NOMO-1 treated with DMSO at 0.1 percent for 48 hours (cell line): ENCODE measurements around the gene RAB27A.
"Not testable (repeated sequence)": the region's sequence is repeated elsewhere in the genome, so short reads cannot be mapped to it uniquely, and the experiment has no call there.

Experiments
- DNase-seq: peaks from one replicate; lab custom pipeline; 2025; ENCODE audit not compliant: unreplicated experiment; lab: John Stamatoyannopoulos, UW

Gene RAB27A

GRCh38 chr15:55282284-55282833 lies 7.3 kb downstream of the RAB27A start:
- peak; percentile 77 for DNase-seq

- no peak for DNase-seq
Measured at GRCh38 chr15:55281517-55282228, 7.9 kb downstream of the RAB27A start.

DNA sequence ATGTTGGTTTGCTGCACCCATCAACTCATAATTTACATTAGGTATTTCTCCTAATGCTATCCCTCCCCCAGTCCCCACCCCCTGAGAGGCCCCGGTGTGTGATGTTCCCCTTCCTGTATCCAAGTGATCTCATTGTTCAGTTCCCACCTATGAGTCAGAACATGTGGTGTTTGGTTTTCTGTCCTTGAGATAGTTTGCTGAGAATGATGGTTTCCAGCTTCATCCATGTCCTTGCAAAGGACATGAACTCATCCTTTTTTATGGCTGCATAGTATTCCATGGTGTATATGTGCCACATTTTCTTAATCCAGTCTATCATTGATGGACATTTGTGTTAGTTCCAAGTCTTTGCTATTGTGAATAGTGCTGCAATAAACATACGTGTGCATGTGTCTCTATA lies 9.0 kb downstream of the RAB27A start:
- DNase-seq: not testable (repeated sequence)

DNA sequence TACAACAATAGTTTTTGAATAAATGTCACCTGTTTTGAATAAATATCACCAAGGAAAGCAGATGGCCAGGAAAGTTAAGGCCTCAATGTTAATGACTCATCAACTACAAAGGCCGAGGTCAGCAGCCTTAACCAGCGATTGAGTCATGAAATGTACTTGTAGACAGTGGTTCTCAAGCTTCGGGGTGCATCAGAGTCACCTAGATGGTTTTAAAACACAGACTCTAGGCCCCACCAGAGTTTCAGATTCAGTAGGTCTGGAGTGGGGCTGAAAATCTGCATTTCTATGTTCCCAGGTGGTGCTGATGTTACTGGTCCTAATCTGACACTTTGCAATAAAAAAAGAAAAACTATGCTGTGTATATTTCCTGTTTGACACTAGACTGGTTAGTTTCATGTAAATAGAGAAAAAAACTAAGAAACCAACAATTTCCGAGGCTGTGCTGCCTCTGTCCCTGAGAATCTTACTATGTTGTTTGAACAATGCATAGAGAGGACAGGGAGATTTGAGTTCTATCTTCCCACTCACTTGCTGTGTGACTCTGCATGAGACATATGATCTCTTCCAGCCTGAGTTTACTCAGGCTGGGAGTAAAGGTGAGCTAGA lies 9.8 kb downstream of the RAB27A start:
- peak; percentile 50 for DNase-seq

- DNase-seq: no peak
Measured at GRCh38 chr15:55279100-55279745, 10.4 kb downstream of the RAB27A start.

- DNase-seq: no peak
Measured at GRCh38 chr15:55277715-55278114, 11.9 kb downstream of the RAB27A start.

DNA sequence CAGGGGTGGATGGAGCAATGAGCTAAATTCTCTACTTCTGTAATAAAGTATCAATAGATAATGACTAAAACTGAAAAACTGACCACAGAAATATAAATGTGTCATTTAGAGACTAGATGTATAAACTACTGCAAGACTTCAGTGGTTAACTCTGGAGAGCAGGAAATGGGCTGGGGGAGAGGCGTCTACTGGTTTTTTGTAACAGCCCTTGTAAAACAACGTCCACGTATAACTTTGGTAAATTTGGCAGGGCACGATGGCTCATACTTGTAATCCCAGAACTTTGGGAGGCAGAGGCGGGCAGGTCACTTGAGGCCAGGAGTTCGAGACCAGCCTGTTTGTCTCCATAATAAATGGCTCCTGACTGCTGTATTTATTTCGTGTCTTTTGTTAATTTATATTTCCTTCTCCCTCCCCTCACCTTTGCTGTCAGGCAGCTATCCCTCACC lies 12.5 kb downstream of the RAB27A start:
- peak; percentile 97 for DNase-seq

DNA sequence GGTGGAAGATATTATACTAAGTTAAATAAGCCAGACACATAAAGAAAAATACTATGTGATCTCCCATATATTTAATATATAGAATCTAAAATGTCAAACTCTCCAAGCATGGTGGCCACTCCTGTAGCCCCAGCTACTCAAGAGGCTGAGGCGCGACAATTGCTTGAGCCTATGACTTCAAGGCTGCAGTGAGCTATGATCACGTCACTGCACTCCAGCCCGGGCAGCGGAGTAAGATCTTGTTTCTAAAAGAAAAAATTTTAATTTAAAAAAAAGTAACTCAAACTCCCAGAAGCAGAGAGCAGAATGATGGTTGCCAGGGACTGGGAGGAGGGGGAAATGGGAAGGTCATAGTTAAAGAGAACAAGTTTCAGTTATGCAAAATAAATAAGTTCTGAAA lies 13.3 kb downstream of the RAB27A start:
- DNase-seq: no peak

GRCh38 chr15:55270291-55270690 lies 19.3 kb downstream of the RAB27A start:
- DNase-seq: no peak

DNA sequence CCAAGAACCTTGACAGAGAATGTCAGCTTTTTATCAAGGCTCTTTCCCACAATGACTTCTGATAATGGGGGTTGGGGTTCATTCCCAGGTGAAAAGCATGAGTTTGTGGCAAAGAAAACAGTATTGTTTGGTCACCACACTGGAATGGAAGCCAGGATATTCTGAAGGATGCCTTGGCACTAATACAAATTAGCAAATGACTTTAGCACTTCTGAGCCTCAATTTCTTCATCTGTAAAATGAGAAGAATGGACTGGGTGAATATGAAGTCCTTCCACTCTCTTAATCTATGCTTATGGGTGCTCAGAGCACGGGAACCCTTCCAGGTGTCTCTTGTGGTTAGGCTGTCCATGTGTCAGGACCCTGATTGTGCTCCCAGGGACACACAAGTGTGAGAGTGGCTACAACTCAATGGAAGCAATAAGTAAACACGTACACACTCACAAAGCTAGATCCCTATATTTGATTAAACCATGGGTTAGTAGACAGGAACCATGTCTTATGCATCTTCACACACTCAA lies 21.4 kb downstream of the RAB27A start:
- DNase-seq: no peak

DNA sequence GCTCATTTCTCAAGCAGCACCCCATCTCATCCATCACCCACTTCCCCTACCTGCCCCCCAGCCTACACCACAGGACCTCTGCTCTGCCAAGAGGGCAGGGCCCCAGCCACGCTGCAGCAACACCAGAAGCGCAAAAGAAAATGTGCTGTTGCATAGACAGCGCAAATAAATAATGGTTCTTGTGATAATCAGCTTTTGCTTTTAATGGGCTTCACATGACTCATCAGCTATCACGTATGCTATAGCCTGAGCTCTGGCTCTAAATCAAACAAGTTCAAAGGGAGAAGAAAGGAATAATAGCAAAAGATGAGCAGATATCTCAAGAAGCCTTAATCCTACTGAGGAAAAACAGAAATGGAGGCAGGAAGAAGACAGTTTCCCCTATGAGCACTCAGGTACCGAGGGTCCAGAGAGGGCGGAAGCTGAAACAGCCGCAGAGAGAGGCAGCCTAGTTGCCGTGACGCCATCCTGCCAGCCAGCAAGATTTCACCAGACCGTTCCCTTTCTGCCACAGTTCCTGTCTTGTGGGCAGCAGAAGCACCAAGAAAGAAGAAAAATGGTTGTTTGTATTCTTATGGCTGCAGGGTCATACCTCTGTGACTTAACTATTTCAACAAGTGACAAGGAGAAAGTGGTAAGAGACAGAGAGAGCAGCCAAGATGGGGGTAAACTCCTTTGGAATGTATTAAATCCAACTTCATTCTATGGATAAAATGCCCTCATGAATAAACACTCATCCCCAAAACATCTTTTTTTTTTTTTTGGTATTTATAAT lies 22.0 kb downstream of the RAB27A start:
- DNase-seq: peak; percentile 89

DNA sequence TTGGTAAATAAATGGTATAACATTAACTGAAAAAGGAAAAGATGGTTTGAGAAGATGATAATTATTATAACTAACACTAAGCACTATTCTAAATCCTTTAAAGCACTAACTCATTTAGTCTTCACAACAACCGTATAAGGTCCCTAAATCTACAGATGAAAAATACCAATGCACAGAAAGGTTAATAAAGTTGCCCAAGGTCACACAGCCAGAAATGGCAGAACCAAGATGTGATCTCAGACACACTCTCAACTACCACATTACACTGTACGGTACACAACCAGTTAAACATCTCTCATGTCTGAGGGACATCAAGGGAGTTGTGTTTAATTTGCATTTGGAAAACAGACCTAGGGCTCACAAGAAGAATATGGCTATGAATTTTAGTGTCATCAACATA lies 23.1 kb downstream of the RAB27A start:
- DNase-seq: no peak

- DNase-seq: peak; percentile 47
Measured at GRCh38 chr15:55260562-55261131, 29.0 kb downstream of the RAB27A start.

- no peak for DNase-seq
Measured at GRCh38 chr15:55257938-55258337, 31.7 kb downstream of the RAB27A start.

DNA sequence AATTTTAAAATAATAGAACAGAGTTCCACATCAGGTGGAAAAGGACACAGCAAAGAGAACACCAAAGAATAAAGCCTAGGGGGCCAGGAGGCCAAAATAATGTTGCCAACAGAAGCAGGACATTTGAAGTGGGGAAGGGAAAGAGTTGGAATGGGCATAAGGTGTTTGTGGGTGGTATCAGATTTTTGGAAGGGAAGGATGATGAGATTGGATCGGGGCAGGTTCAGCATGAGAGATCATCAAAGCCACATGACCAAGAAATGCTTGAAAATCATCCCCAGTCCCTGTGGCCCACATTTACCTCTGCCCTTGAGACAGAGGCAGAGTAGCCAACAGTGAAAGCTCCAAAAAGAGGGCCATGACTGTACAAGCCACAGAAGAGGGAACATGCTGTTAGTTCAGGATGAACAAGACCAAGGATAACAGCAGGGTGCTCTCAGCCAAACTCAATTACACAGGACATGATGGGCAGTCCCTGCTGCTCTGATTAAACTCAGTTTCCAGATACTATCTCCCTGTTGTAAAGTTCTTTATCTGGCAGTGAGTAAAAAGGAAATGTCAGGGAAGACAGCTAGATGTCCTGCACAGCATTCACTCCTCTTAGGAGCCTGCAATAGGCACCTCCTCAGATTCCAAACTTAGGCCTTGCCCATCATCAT lies 32.5 kb downstream of the RAB27A start:
- no peak for DNase-seq

DNA sequence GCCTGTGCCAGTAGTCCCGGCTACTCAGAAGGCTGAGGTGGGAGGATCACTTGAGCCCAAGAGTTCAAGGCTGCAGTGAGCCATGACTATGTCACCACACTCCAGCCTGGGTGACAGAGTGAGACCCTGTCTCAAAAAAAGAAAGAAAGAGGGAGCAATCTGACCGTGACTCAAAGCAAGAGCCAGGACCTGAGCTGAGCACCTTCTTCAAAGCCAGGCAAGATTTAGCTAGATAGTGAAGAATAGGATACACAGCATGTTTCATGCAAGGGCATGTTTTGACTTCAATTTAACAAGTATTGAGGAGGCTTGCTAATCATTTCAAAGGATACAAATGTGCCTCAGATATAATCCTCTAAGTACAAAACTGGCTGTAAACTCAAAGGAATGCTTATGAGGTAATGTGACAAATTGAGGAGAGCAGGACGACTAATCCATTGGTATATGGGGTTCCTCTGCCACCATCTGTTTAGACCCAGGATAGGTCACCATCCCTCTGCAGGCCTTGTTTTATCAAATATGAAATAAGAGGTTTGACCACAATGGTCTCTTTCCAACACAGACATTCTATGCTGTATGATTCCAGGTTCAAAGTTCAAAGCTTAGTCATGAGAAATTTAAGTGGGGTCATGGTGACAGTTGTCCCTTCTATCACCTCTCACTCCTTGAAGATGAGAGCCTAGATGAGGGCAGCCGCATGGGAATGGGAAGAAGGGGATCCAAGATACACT lies 33.2 kb downstream of the RAB27A start:
- no peak for DNase-seq

DNA sequence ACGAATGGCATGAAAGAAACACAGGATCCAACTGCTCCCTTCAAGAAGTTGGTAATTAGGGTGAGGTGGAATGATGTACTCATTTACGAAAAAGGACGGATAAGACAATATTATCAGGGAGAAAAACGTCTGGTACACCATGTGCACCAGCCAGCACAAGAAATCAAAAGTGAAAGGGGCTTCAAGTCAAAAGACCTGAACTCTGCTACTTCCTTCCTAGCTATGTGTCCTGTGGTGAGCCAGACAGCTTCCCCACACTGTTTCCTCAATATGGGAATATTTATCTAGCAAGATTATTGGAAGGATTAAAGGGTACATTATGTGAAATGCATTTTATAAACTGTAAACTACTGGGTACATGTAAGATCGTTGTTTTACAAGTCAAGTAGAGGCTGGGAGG lies 33.9 kb downstream of the RAB27A start:
- no peak for DNase-seq

GRCh38 chr15:55254916-55255679 lies 34.5 kb downstream of the RAB27A start:
- peak; percentile 71 for DNase-seq

DNA sequence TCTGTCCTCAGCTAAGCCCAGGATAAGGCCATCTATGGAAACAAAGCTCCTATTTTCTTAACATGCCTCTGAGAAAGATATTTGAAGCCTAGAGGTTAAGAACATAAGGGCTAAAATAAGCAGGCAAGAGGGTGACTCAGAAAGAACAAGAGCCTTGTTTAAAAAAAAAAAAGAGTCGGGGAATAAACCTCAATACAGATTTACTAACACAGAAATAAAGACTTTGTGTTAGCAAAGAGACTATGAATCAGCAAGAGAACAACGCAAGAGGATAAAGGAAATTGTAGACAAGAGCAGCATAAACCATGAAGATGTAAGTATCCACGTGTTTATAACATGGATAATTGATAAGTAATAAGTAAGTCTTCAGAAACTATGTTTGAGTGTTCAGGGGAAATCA lies 36.0 kb downstream of the RAB27A start:
- DNase-seq: peak; percentile 63
